HG03457 (cell line): ENCODE results near the gene SYCP2.
"Not testable (repeated sequence)": the region's sequence is repeated elsewhere in the genome, so short reads cannot be mapped to it uniquely, and the experiment has no call there.

ENCODE experiments used
- ATAC-seq: cut with Tn5 transposase; IDR thresholded peaks from one replicate; pipeline ENCODE4 v1.9.1; 2021; ENCODE audit warnings: moderate number of reproducible peaks; ENCODE audit not compliant: unreplicated experiment

The SYCP2 gene, protein sequence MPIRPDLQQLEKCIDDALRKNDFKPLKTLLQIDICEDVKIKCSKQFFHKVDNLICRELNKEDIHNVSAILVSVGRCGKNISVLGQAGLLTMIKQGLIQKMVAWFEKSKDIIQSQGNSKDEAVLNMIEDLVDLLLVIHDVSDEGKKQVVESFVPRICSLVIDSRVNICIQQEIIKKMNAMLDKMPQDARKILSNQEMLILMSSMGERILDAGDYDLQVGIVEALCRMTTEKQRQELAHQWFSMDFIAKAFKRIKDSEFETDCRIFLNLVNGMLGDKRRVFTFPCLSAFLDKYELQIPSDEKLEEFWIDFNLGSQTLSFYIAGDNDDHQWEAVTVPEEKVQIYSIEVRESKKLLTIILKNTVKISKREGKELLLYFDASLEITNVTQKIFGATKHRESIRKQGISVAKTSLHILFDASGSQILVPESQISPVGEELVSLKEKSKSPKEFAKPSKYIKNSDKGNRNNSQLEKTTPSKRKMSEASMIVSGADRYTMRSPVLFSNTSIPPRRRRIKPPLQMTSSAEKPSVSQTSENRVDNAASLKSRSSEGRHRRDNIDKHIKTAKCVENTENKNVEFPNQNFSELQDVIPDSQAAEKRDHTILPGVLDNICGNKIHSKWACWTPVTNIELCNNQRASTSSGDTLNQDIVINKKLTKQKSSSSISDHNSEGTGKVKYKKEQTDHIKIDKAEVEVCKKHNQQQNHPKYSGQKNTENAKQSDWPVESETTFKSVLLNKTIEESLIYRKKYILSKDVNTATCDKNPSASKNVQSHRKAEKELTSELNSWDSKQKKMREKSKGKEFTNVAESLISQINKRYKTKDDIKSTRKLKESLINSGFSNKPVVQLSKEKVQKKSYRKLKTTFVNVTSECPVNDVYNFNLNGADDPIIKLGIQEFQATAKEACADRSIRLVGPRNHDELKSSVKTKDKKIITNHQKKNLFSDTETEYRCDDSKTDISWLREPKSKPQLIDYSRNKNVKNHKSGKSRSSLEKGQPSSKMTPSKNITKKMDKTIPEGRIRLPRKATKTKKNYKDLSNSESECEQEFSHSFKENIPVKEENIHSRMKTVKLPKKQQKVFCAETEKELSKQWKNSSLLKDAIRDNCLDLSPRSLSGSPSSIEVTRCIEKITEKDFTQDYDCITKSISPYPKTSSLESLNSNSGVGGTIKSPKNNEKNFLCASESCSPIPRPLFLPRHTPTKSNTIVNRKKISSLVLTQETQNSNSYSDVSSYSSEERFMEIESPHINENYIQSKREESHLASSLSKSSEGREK (N-terminal part only)

DNA sequence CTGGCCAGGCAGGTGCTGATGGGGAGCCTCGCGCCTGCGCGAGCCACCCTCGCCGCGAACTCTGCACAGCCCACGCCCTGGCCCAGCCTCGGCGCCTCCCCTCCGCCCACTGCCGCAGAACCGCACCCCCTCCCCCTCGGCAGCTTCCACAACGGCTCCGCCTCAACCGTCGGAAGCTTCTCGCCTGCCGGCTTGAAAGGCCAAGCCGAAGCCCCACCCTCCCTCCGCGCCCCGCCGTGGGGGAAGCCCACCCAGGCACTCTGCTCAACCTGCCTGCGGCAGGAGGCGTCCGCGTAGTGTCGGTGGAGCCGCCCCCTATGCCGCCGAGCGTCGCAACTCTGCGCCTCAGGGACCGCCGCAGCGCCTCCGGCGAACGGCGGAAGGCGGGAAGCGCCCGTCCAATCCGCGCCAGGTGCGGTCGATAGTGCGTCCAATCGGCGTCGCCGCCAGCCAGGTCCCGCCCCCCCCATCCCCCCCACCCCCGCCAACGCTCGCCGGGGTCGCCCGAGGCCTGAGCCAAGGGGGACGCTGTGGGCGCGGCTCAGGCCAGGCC is at the start of gene SYCP2:
Gene SYCP2 (minus strand): TSS at position 342 of the 553 bp plus-strand sequence. CDS start 11,224 bp downstream, outside the sequence.
- no peak for ATAC-seq

DNA sequence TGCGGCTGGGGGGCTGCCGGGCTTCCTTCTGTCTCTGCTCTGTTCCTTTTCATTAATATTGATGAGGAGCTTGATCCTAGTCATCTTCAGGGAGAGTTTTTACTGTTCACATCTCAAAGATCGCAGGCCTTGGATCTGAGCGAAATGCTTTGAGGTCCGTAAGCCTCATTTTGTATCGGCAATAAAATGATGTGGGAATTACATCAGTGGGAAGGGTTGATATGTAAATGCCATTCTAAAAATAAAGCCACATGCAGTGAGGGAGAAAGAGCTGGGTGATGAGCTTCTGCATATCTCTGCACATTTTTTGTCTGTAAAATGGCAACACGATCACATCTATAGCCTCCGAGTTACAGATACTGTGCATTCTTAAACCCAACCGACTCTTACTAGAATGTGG is 49.6 kb upstream of the SYCP2 start:
- no peak for ATAC-seq

DNA sequence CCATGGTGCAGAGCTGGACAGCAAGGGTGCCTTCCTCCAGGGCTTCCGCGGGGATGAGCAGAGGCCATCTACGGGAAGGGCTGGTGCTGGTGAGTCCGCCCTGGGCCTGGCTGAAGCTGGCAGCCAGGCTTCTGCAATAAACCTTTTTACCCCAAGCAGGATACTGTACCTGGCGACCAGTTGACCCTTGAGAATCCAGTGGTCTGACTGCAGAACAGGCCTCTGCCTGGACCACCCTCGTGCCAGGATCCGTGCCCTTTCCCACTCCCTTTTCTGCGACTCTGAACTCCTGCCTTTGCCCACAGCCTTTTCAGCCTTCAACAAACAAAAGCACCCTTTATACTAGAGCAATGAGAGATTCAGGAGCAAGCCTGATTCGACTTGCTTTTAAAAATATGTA is 43.6 kb upstream of the SYCP2 start:
- no peak for ATAC-seq

DNA sequence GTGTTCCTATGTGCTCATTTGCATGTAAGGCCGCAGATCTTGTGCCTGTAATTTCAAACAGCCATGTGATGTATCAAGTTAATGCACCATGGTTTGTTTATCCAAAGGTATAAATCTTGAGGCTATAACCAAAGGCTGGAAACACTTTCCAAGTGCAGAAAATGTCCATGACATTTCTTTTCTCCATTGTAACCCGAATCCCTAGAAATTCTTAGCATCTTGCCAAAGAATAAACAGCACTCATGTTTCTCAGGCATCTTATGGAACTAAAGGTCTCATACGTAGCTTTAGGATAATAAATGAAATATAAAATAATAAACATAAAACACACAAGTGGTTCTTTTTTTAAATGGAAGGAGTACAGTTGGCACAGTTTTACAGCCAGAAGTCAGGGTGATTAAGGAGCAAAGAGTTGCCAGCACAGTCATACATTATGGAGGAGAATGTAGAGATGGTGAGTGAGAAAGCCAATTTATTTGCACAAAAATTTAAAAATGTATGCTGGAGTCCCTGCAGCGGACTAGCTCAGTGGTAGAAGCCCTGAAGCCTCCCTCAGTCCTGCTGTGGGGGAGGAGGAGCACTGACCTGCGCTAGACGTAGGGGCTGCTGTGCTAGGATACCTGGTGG is 42.8 kb upstream of the SYCP2 start:
- ATAC-seq: no peak

DNA sequence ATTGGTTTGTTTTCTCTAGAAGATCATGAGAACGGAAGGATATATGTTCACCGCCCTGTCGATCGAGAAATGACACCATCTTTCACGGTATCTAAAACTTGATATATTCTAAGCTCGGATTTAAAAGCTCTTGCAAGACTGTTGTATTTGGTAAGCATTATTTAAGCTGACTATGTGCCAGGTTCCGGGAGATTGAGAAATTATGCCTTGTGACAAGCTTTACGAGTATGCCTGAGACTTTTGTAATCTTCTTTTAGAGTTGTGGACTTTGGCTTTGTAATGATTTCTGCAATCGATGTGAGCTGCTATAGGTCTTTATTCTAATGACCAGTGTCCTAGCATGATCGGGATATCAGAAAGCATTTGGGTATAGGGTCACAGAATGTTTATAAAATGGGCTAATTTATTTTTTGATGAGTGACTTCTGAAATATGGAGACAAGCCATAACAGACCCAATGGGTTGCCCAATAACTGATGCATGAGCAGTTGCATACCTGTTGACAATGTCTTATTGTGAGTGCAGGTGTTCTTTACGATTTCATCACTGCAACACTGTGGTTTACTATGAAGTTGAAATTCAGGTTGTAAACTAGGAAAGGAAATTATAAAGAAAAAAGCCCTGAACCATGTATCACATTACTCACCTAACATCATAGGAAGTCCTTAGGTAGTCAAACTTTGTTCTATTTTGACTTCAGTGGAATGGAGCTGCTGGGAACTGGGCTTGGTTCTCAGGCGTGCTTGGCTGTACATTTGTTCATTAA is 38.8 kb upstream of the SYCP2 start:
- ATAC-seq: no peak

DNA sequence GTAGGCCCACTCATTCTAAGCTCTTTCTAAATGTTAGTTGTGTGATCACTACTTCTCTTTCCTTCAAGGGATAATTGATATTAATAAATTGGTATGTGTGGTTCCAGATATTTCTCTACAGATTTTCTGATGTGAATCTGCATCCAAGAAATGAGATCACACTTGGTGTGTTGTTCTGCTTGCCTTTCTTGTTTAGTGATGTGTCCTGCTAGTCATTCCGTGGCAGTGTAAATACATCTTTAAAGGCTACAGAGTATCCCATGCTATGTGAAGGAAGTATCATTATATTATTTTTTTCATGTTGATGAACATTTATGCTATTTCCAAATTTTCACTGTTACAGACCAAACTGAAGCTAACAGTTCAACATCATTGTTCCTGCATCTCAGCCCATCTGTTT is 38.0 kb upstream of the SYCP2 start:
- no peak for ATAC-seq

DNA sequence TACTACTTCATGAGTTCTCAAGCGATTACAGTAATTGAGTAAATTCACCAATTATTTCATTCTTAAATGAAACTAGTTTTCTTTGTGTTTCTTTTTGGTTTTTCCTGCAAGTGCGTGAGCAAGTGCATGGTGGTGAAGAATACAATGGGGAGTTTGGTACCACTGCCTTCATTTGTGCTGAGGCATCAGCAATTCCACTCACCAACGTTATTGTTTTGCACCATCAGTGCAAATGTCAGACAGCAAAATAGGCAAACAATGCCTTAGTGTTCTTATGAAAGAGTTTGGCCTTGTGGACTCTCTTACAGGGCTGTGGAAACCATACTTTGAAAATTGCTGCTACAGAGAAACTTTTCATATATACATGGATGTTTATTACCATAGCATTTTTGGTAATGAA is 33.0 kb upstream of the SYCP2 start:
- ATAC-seq: no peak

DNA sequence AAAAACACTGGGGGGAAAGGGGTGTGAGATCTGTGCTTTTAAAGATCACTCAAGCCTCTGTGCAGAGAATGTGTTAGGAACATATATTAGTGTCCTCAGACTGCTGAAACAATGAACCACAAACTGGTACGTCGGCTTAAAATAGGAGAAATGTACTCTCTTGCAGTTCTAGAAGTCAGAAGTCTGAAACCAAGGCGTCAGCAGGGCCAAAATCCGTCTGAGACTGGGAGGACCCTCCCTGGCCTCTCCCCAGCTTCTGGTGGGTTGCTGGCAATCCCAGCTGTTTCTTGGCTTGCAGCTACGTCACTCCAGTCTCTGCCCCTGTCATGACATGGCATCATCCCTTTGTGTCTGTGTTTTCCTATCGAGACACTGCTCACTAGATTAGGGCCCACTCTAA is 28.7 kb upstream of the SYCP2 start:
- ATAC-seq: no peak

DNA sequence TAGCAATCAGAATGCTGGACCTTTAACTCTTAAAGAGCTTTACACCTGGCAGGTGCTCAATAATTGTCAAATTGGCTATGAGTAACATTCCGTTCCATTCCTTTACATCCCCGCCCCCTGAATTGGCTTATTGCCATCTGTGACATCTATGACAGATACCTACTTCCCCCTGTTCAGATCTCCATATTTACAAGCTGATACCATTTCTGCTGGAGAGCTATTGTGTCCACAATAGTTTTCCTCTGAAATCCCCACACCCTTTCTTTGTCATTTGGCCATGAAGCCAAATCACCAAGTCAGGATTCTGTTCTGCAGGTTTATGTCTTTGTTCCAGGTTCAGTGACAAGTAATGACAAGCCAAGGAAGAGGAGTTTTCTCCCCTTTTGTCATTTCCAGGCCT is 28.0 kb upstream of the SYCP2 start:
- no peak for ATAC-seq

DNA sequence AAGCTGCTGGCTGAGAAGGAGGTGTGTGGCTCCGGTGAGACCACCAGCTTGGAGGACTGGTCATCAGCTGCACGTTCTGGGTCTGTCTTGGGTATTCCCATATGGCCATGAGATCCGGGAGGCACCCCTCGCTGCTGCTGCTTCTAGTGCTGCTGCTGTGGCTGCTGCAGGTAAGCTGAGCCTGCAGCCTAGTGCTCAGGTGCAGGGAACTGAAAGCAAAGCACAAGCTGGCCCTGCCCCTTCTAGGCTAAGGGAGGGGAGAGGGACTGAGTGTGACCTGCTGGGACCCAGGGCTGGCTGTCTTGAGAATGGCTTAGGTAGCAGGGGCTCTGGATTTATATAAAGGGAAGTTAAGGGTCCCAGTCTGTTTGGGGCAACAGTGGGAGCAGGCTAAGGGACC is 25.2 kb upstream of the SYCP2 start:
- ATAC-seq: no peak

DNA sequence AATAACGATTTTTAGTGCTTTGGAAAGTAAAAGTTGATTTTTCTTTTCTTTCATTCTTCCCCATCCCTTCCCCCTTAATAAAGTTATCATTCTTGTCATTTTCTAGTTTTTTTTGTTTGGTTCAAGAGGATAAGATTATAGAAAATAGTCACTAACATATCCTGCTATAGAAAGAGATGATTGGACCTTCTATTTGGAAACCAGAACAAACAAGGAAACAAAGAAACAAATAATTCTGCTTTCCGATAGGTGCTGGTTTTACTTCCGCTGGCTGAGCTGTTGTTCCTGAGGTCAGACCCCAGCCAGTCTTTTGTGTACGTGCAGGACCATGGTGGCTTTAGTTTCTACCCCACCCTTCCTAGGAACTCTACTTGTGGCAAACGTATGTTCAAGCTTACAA is 24.7 kb upstream of the SYCP2 start, which contains the start of gene CDH26:
Gene CDH26 (plus strand): TSS at position 301 of the 400 bp plus-strand sequence. CDS start 304 bp downstream, outside the sequence.
- no peak for ATAC-seq

DNA sequence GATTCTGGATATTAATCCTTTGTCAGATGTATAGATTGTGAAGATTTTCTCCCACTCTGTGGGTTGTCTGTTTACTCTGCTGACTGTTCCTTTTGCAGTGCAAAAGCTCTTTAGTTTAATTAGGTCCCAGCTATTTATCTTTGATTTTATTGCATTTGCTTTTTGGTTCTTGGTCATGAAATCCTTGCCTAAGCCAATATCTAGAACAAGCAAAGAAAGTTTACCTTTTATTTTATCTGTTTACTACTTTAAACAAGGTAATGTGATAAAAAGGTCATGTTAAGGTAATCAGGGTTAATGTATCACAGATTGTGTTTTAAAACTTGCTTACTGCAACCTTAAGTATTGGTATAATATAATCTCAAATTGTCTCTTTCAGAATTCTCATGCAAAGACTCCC is 24.1 kb upstream of the SYCP2 start:
- not testable (repeated sequence) for ATAC-seq

DNA sequence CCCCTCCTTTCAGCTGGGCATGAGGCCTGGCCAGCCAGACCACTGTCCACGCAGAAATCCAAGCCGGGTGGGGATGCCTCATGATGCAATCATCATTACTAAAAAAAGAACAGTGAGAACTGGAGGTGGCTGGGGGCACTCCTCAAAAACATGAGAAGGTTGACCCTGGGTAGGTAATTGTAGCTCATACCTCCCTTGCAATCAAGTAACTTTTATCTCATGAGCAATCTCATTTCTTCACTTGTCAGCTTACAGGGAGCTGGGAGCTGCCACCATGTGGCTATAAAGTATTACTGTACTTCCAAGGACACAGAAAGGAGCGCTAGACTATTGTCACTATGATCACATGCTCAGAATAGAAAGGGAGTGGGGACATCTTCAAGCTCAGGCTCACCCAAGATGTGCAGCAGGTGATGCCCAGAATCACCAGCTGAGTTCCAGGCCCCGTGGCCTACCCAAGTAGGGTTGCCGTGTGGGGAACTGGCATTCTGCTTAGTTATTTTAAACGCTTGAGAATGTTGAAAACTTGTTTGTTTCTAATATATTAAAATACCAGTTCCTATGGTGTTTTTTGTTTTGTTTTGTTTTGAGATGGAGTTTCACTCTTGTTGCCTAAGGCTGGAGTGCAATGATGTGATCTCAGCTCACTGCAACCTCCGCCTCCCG is 21.8 kb upstream of the SYCP2 start:
- ATAC-seq: no peak

DNA sequence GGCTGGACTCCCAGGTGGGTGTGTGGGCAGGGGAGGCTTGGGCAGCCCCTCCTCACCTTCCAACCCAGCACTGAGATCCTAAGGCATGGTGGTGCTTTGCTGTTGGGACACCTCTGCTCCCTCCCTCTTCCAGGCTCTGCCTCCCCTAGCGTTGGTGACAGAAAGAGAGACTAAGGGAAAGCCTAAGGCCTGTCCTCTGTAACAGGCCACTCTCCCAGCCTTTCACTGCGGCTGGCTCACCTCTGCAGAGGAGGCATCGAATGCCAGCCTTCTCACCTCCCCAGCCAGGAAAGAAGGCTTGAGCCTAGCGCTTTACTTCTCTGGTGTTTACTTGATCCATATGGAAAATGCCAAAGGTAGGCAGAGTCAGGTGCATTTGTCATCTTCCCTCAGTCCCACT is 21.3 kb upstream of the SYCP2 start:
- no peak for ATAC-seq

DNA sequence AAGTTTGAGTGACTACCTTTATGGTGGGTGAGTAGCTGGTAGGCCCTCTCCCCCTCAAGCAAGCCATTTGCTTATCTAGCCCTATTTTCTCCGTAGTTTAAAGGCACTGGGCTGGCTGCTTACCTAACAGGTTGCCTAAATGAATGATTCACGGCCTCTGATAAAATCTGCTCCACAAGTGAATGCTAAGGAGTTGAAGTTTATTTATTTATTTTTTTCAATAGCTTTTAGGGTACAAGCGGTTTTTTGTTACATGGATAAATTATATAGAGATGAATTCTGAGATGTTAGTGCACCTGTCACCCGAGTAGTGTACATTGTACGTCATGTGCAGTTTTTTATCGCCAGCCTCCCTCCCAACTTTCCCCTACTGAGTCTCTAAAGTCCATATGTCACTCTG is 16.5 kb upstream of the SYCP2 start:
- ATAC-seq: no peak

DNA sequence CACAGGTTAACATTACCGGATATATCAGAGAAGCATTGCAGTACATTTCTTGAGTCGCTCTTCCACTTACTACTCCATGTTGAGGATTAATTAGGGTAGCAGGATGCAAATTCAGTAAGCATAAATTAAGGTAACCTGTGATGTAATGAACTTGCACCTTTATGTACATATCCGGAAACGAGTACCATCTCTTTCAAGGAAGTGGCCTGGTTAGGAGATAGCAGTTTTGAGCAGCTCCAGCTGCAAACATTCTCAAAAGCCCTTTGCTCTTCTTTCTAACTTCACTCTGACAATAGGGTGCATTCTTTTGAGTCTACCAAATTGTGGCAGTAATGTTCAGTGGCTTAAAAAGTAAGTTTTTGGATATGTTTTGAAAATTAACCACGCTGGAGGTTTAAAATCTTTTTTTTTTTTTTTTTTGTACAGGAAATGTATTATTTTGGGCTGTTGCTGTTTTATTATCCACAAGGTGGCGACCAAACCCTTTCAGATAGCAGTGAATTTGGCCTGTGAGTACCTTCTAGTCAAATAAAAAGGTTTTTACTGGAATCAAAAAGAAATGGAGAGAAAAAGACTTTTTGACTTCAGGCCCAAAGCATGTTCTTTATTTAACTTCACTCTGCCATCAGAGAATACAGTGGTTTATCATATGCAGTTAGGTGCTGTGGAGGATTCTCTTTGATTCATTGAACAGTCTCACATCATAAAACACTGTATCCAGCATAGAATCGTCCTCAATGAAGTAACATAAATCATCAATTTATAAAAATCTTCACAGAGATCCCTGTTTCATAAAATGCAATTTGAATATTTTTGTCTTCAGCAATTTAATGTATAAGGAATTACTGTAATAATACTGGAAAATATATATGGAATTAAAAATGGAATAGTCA is 15.6 kb upstream of the SYCP2 start:
- ATAC-seq: no peak

DNA sequence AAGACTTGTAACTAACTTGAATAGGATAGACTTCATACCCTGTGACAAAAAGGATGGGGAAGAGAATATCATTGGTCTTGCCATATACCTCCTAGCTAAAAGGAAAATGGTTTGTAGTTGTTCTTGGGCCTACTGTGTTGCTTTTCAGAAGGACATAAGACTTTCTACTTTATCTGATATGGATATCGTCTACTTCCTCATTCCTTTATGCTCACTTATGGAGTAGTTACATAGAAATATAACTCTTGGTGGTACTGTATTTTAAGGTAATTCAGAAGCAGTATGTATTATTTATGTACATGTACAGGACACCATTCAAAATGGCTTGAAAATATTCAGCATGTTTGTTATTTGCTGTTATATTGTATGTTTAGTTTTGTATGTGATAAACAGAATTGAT is 14.8 kb upstream of the SYCP2 start:
- no peak for ATAC-seq

DNA sequence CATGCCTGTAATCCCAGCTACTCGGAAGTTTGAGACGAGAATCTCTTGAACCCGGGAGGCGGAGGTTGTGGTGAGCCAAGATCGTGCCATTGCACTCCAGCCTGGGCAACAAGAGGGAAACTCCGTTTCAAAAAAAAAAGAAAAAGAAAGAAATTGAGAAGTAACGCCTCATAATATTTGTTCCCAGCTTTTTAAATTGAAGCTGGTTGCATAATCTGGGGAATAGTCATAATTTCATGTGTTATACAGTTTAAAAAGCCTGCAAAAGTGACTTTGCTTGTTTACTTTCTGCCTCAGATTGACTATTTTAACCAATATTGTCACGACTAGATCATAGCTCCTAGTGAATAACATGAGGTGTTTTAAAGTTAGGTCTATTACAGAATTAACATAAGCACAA is 13.9 kb upstream of the SYCP2 start:
- no peak for ATAC-seq
